ENCODE results near the gene SAPCD1.
"Not testable (repeated sequence)": the region's sequence is repeated elsewhere in the genome, so short reads cannot be mapped to it uniquely, and the experiment has no call there.

The SAPCD1 gene

DNA sequence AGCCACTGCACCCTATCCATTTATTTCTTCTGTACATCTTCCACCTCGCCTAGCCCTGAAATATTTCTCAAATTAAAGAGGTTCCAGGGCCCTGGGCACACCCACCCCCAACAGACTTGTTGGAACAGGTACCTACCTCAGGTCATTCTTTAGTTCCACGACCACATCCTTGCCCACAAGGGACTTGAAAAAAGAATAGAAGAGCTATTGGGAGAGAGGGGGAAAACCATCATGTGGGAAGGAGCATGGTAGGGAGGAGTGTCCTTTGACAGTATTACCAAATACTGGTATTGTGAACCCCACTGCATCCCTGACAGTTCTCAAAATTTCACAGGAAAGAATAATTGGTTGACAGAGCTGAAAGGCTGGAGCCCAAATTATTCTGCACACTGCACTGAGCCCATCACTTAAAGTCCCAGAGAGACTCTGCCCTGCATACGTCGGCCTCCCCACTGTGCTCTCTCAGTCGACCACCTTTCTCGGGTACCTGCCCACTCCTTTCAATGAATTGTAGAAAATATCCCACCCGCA, 43.5 kb downstream of the SAPCD1 start:
- DNase-seq, result no peak

DNA sequence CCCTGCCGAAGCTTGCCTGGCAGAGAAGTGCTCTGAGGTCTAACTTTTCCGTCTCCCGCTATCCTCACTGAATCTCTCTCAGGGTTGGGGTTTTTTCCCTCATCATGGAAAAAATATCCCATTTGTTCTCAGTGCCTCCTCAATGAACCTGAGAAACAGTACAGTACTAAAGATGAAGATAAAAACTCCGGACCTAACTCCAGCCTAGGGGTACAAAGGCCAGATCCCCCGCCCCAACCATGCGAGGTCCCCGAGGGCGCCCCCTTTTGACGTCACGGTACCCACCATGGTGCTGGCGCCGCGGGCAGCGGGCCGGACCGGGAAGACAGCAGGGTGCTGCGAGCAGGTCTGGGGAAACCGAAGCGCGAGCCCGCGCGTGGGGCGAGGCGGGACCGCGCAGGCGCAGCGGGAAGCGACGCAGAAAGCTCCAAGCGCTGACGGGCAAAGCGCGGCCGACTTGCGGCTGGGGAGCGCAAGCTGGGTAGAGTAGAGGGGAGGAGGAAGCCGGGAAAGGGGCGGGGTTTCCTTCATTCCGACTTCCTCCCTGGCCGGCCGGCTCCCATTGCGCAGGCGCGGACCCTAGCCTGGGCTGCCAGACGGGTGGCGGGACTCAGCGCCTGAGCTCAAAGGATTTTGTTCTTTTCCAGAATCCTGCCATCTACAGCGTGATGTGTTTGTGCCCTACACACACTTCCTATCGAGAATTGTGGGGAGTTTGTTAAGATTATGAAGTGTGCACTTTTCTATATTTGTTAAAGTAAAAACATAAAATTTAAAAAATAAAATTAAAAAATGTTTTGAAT, 44.2 kb downstream of the SAPCD1 start, which contains the start of gene LSM2:
Gene LSM2, minus strand, starts transcription at position 497 of the 803 bp plus-strand sequence. Its CDS starts 209 bp downstream, at position 288.
- peak; percentile 90 for DNase-seq

DNA sequence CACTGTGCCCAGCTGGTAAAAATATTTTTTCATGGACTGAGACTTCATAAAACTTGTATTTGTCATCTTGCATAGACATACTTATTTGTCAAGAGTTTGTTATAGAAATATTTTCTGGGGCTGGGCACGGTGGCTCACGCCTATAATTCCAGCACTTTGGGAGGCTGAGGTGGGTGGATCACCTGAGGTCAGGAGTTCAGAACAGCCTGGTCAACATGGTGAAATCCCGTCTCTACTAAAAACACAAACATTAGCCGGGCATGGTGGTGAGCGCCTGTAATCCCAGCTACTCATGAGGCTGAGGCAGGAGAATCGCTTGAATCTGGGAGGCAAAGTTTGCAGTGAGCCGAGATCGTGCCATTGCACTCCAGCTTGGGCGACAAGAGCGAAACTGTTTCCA, 46.1 kb downstream of the SAPCD1 start:
- not testable (repeated sequence) for DNase-seq

DNA sequence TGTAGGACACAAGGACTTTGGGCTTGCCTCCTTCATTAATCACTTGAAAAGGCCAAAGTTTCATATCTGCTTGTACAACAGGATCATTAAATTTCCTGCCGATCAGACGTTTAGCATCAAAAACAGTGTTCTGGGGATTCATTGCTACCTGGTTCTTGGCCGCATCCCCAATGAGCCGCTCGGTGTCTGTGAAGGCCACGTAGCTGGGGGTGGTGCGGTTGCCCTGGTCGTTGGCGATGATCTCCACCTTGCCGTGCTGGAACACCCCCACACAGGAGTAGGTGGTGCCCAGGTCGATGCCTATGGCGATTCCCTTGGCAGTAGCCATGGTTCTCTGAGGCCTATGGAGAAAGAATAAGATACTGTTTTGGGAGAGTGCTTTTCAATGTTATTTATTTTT, 49.2 kb downstream of the SAPCD1 start:
- no peak for DNase-seq

DNA sequence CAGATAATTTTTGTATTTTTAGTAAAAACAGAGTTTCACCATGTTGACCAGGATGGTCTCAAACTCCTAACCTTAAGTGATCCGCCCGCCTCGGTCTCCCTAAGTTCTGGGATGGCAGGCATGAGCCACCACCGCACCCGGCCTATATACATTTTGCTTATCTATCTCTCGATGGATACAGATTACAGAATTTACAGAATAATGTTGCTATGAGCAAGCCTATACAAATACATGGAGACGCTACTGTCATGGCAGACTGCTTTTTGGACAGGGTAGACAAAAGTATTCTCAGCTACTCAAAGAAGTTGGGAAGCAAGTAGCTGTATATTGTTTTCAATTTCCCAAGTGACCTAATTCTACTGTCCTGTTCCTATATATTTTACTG, 51.0 kb downstream of the SAPCD1 start:
- no peak for DNase-seq

All from NCI-H446 treated with DMSO at 0.1 percent for 48 hours (cell line).